Forelimb muscle (tissue), 1 donor: ENCODE measurements around the gene SSX2IP. TPM values are rescaled to one million over a fixed set of nuclear protein-coding genes. Genes with fewer than 3 reads are reported as not detected.
"Not testable (repeated sequence)": the region's sequence is repeated elsewhere in the genome, so short reads cannot be mapped to it uniquely, and the experiment has no call there.

Experiments
- DNase-seq: peaks from one replicate; pipeline ENCODE4 v3.0.0-alpha.2; 2013; ENCODE audit warnings: low read depth
- polyA plus RNA-seq: library from polyadenylated mRNA; unstranded; fragments of 120-200 nt; gene quantifications from one replicate; pipeline ENCODE4 v1.2.1, GENCODE V29; 2013; ENCODE audit not compliant: insufficient read length

SSX2IP gene
- polyA plus RNA-seq, 1 donor = 13.5 TPM

GRCh38 chr1:84619383-84620102, 70.7 kb downstream of the SSX2IP start:
- DNase-seq = no peak

DNA sequence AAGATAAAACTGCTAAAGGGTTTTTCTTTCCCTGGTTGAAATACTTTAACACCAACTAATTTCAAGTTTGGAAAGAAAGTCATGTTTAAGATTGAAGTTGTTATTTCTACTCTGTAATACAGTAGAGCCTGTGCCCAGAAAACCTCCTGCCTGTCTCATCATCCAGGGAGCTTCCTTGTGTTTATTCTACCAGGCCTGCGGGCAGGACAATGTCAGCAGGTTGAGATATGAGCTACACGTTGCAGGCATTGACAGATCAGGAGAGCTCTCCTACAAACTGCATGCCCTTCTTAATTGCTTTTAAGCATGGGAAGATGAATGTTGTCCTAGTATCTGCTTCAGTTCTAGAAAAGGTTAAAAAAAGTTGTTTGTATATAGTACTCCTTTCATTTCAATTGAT, 72.9 kb downstream of the SSX2IP start:
- no peak for DNase-seq

DNA sequence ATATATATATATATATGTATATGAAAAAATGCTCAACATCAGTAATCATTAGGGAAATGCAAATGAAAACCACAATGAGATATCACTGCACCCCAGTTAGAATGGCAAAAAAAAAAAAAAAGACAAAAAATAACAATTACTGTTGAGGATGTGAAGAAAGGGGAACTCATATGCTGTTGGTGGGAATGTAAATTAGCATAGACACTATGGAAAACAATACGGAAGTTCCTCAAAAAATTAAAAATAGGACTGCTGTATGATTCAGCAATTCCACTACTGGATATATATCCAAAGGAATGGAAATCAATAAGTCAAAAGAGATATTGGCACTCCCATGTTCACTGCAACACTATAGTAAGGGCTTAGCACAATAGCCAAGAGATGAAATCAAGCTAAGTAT, 74.5 kb downstream of the SSX2IP start:
- no peak for DNase-seq

DNA sequence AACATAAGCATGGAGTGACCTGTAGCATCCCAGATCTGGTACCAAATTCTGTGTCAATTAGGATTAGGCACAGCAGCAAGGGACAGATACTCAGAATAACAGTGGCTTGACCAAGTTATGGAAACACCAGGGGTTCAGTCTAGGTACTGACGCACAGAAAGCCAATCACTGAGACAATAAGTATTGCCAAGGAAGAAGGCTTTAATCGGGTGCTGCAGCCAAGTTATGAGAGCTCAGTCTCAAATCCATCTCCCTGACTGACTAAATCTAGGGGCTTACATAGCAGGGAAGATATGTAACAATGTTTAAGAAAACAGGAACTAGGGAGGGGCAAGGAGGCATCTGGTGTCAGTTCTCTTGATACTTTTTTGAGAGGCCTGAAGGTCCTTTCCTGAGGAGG, 76.4 kb downstream of the SSX2IP start:
- no peak for DNase-seq

DNA sequence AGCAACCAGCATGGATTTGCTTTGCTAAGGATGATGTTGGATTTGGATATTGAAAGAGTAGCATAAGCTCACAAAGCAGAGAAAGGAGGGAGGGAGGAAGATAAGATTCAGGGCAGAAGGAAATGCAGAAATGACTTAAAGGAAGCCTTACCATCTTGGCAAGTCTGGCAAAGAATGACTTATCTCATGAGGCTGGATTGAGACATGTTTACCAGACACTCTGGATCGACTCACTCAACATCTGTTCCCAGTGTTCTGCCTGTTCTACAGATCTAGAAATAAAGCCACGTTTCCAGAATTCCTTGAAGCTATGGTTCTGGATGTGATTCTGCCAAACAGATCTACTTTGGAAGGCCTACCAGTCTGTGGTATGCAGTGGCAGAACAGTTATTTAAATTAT, 77.2 kb downstream of the SSX2IP start:
- no peak for DNase-seq

- DNase-seq = no peak
Observed at GRCh38 chr1:84611796-84612195, 78.5 kb downstream of the SSX2IP start.

- no peak for DNase-seq
Observed at GRCh38 chr1:84611091-84611490, 79.2 kb downstream of the SSX2IP start.

GRCh38 chr1:84606977-84607376, 83.3 kb downstream of the SSX2IP start:
- no peak for DNase-seq

DNA sequence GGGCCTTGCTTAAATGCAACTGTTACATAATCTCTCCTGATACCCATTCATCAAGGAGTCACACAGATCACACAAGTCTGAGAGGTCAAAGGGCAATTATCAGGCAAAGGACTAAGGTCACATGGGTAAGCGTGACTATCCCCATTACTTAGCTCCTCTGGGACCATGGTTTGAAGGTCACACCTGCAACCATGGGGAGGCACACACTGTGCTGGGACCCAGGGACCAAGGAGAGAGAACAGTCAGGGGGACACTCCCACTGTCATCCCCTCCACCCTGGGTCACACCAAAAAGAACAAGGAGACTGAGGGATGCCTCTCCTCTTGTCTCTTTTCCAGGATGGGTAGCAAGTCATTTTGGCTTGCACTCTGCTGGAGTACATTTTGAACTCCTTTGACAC, 85.1 kb downstream of the SSX2IP start:
- DNase-seq = no peak

- DNase-seq = no peak
Observed at GRCh38 chr1:84603941-84604830, 86.1 kb downstream of the SSX2IP start.

DNA sequence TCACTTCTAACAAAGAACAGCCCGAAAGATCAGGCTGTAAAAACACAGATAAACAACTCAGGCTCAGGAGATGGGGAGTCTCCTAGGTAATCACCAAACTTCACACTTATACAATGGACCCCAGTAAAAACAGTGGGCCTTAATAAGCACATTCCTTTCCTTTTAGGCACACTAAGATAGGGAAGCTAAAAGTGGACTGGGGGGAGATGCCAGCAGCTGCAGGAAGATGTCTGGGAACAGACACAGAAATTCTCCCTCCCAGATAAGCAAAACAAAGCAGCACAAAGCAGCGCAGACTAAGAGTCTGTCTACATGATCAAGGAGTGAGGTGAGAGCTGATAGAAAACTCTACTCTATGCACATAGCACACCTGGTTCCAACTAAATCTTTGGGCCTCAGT, 87.0 kb downstream of the SSX2IP start:
- DNase-seq = no peak

DNA sequence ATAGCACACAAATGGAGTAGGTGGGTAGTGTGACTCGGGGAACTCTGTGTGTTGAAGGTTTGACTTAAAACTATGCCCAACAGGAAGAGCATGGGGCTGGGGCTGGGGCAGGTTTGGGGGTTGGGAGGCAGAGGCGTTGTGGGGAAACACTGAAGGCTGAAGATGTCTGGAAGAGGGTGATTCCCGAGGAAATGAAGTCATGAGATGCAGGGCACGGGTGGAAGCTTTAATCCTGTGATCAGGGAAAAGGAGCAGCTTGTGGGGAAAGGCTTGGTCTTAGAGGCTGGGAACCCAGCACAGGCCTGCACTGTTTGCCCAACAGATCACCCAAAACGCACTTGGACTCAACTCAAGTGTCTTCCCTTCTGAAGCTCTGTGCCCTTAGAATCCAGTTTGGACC, 89.5 kb downstream of the SSX2IP start:
- DNase-seq = no peak

- no peak for DNase-seq
Observed at GRCh38 chr1:84598846-84599741, 91.2 kb downstream of the SSX2IP start.

GRCh38 chr1:84598418-84598817, 91.8 kb downstream of the SSX2IP start:
- DNase-seq = no peak

- DNase-seq = no peak
Observed at GRCh38 chr1:84597011-84597410, 93.2 kb downstream of the SSX2IP start.

DNA sequence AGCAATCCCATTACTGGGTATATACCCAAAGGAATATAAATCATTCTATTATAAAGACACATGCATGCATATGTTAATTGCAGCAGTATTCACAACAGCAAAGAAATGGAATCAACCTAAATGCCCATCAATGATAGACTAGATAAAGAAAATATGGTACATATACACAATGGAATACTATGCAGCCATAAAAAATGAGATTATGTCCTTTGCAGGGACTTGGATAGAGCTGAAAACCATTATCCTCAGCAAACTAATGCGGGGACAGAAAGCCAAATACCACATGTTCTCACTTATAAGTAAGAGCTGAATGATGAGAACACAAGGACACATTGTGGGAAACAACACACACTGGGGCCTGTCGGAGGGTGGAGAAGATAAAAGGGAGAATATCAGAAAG, 95.3 kb downstream of the SSX2IP start:
- DNase-seq = not testable (repeated sequence)

Other genes starting within 250 kb of the SSX2IP start
- gene RPF1, start 211.2 kb downstream of the SSX2IP start, polyA plus RNA-seq = 30.8 TPM
- 1.9 TPM for gene SPATA1, start 184.1 kb downstream of the SSX2IP start, polyA plus RNA-seq
- 170 TPM for gene GNG5, start 183.9 kb downstream of the SSX2IP start, polyA plus RNA-seq
- 5.2 TPM for gene CTBS, start 116.0 kb downstream of the SSX2IP start, polyA plus RNA-seq
- gene LPAR3, start 202.7 kb upstream of the SSX2IP start, polyA plus RNA-seq = 0.11 TPM